Measurements from ENCODE around the gene SPATA9. TPM values are rescaled to one million over a fixed set of nuclear protein-coding genes. Genes with fewer than 3 reads are reported as not detected.
"Not testable (repeated sequence)": the region's sequence is repeated elsewhere in the genome, so short reads cannot be mapped to it uniquely, and the experiment has no call there.

The SPATA9 gene
- polyA plus RNA-seq, 1 experiment, result 2.4 TPM

GRCh38 chr5:95709967-95710650 is 27.3 kb upstream of the SPATA9 start:
- H3K27me3 ChIP-seq (ENCODE audit: control insufficient read depth, insufficient read depth, low read length), result no peaks in the 10 kb centered on the region
- H3K27ac ChIP-seq (ENCODE audit: low read depth, low read length), result no peak overlapping the region

GRCh38 chr5:95708876-95709275 is 26.1 kb upstream of the SPATA9 start:
- Histone ChIP-seq H3K27me3 (ENCODE audit: control insufficient read depth, insufficient read depth, low read length) (no peaks in the 10 kb centered on the region), H3K4me3 (ENCODE audit: low read depth, low read length) (no peak overlapping the region), H3K9me3 (ENCODE audit: control insufficient read depth, insufficient read depth, low read length) (peaks cover 3% of the 10 kb centered on the region; the same call in 1 of the 2 replicates), H3K27ac (ENCODE audit: low read depth, low read length) (no peak overlapping the region)
- DNase-seq (ENCODE audit: low read depth, low spot score), result no peak
- CTCF ChIA-PET, result interaction anchor here (0.6 kb wide), 1 partner anchor 44 kb away, joined by 3 read pairs; no protein-coding TSS in a partner anchor
- TF ChIP-seq CTCF (IDR thresholded peaks at IDR 0.05; ENCODE audit: low read depth, low read length), result no peak
- POLR2A ChIA-PET, result no interaction called here

More at GRCh38 chr5:95709967-95710650, 27.3 kb upstream of the SPATA9 start:
- no peak overlapping the region for H3K4me3 ChIP-seq (ENCODE audit: low read depth, low read length)
- no peak for TF ChIP-seq CTCF (IDR thresholded peaks at IDR 0.05; ENCODE audit: low read depth, low read length)
- CTCF ChIA-PET, result no interaction called here
- H3K9me3 ChIP-seq (ENCODE audit: control insufficient read depth, insufficient read depth, low read length), result peaks cover 3% of the 10 kb centered on the region; the same call in 1 of the 2 replicates
- DNase-seq (ENCODE audit: low read depth, low spot score), result no peak
- POLR2A ChIA-PET, result no interaction called here

- DNase-seq (ENCODE audit: low read depth, low spot score); H3K4me3 ChIP-seq (ENCODE audit: low read depth, low read length); CTCF ChIA-PET; H3K27me3 ChIP-seq (ENCODE audit: control insufficient read depth, insufficient read depth, low read length); H3K27ac ChIP-seq (ENCODE audit: low read depth, low read length); H3K9me3 ChIP-seq (ENCODE audit: control insufficient read depth, insufficient read depth, low read length); POLR2A ChIA-PET: not testable (repeated sequence)
These were observed 24.9 kb upstream of the SPATA9 start for GRCh38 chr5:95707534-95708188.

GRCh38 chr5:95707055-95707454 is 24.3 kb upstream of the SPATA9 start:
- CTCF ChIA-PET, result no interaction called here
- Histone ChIP-seq H3K27ac (ENCODE audit: low read depth, low read length) (no peak overlapping the region), H3K9me3 (ENCODE audit: control insufficient read depth, insufficient read depth, low read length) (peaks cover 3% of the 10 kb centered on the region; the same call in 1 of the 2 replicates), H3K27me3 (ENCODE audit: control insufficient read depth, insufficient read depth, low read length) (no peaks in the 10 kb centered on the region), H3K4me3 (ENCODE audit: low read depth, low read length) (no peak overlapping the region)
- POLR2A ChIA-PET, result no interaction called here
- TF ChIP-seq CTCF (IDR thresholded peaks at IDR 0.05; ENCODE audit: low read depth, low read length), result no peak
- no peak for DNase-seq (ENCODE audit: low read depth, low spot score)

DNA sequence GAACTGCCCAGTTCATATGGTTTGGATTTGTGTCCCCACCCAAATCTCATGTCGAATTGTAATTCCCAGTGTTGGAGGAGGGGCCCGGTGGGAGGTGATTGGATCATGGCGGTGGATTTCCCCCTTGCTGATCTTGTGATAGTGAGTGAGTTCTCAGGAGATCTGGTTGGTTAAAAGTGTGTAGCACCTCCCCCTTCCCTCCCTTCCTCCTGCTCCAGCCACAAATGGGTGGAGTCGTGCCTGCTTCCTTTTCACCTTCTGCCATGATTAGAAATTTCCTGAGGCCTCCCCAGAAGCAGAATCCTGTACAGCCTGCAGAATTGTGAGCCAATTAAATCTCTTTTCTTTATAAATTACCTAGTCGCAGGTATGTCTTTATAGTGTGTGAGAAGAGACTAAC is 23.4 kb upstream of the SPATA9 start:
- H3K27me3 ChIP-seq (ENCODE audit: control insufficient read depth, insufficient read depth, low read length); DNase-seq (ENCODE audit: low read depth, low spot score); H3K27ac ChIP-seq (ENCODE audit: low read depth, low read length); CTCF ChIA-PET; POLR2A ChIA-PET; H3K4me3 ChIP-seq (ENCODE audit: low read depth, low read length); H3K9me3 ChIP-seq (ENCODE audit: control insufficient read depth, insufficient read depth, low read length): not testable (repeated sequence)

GRCh38 chr5:95704150-95704549 is 21.4 kb upstream of the SPATA9 start:
- CTCF ChIA-PET, result no interaction called here
- no peak for DNase-seq (ENCODE audit: low read depth, low spot score)
- Histone ChIP-seq H3K4me3 (ENCODE audit: low read depth, low read length) (no peak overlapping the region), H3K9me3 (ENCODE audit: control insufficient read depth, insufficient read depth, low read length) (no peaks in the 10 kb centered on the region), H3K27ac (ENCODE audit: low read depth, low read length) (no peak overlapping the region), H3K27me3 (ENCODE audit: control insufficient read depth, insufficient read depth, low read length) (no peaks in the 10 kb centered on the region)
- no peak for TF ChIP-seq CTCF (IDR thresholded peaks at IDR 0.05; ENCODE audit: low read depth, low read length)
- POLR2A ChIA-PET, result interaction anchor here (0.9 kb wide), 1 partner anchor 27 kb away, joined by 3 read pairs; the partner anchor contains the start of gene RHOBTB3

All from AG04450 (cell line).